Left hindlimb (tissue), 1 donor: Measurements from ENCODE around the gene PARP14.
A peak's percentile ranks its signal among the peaks of the same experiment; 100 is the strongest.
"Not testable (repeated sequence)": the region's sequence is repeated elsewhere in the genome, so short reads cannot be mapped to it uniquely, and the experiment has no call there.

Experiments used
- DNase-seq: peaks from one replicate; pipeline ENCODE4 v3.0.0-alpha.2; 2018

Gene PARP14

DNA sequence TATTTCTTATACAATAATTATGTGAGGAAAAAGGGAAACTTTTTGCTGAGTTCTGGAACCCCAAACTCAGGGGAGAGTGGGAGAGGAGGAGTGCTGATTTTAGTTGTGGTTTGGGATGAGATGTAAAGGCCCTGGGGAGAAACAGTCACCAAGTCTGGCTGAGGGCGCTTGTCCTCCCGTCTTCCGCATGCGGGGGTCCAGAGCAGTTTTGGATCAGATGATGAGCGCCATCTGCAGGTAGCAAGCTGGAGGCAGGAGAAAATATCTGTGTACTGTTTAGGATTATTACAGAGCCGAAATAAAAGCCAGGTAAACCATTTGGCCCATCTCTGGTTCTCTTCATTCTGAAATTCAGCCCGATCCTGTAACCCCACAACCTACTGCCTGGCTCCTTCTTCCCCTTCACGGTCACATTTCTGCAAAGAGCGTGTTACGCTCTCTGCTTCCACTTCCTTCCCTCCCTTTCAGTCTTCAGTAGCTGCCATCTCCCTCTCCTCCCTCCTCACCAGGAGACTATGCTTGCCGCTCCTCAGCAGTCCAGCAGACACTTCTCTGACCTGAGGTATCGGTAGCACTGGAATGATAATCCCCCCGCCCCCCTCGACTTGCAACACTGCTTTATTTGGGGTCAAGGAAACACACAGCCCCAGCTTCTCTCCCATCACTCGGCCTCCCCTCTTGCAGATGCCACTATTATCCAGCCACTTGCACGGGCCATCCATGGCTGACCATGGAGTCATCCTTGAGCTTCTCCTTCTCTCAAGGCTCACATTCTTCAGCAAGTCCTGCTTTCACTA is 1.4 kb upstream of the PARP14 start:
- peak; percentile 76 for DNase-seq

DNA sequence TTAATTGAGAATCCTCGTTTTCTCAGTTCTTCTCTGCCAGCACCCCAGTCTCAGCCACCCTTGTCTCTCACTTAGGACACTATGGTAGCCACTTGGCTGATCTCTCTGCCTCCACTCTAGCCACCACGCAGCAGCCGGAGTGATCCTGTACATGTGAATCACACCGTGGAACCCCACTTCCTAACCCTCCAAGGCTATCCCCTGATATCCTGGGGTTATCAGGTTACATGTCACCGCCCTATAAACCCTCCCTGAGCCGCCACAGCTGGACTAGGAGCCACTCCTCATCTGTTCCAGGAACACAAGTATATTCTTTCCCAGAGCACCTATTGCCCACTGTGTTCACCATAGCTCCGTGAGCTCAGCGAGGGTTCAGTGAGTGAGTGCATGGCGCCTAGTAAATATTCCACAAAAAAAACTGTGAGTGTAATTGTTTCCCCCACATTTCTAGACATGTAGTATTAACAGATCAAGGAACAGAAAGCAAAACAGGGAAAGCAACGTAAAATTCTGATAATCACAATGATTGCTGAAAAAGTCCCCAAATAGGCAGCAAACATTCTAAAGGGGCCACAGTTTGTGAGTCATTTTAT is 661 bp upstream of the PARP14 start:
- DNase-seq = no peak

DNA sequence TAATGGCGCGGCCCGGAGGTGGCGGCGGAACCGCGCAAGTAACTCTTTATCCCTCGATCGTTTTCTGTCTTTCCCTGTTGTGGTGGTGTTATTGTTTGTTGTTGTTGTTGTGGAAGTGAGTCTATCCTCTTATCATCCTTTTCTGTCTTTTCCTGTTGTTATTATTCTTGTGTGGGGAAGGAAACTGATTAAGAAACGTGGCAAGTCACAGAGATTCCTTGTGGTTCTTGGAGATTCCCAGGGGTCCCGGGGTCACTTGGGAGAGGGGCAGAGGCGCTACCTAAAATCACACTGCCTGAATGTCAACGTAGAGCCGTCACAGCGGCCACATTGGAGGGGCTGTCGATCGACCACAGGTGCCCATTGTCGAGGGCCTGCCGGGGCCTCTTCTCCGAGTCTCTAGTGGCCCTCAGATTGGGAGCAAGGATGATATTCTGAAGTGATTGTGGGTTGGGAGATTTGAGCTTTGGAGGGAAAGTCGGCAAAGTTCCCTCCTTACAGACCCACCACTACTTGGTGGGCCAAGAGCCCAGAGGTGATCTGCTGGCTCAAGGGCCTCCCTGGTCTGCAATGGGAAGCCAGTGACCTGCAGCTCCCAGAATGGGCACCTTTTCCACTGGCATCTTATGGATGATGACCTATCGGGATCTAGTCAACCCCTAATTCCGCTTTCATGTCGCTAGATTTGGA is 790 bp downstream of the PARP14 start:
- no peak for DNase-seq

DNA sequence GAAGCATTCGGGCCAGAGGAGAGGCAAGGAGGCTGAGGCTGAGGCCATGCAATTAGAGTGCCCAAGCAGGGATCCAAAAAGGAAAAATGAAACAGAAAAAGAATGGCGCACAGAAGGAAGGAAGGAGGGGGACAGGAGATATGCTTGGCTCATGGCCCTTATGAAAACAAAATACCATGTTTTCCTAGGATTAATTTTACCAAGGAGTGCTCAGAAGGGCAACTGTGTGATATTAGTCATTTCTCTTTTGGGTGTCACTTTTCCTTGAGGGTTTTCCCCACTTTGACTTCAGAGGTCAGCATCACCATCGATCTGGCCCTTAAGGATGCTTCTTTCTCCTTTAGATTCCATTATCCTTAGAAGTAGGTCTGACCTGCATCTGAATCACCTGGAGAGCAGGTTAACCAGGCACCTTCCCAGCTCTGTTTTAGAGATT is 1.4 kb downstream of the PARP14 start:
- DNase-seq = no peak

DNA sequence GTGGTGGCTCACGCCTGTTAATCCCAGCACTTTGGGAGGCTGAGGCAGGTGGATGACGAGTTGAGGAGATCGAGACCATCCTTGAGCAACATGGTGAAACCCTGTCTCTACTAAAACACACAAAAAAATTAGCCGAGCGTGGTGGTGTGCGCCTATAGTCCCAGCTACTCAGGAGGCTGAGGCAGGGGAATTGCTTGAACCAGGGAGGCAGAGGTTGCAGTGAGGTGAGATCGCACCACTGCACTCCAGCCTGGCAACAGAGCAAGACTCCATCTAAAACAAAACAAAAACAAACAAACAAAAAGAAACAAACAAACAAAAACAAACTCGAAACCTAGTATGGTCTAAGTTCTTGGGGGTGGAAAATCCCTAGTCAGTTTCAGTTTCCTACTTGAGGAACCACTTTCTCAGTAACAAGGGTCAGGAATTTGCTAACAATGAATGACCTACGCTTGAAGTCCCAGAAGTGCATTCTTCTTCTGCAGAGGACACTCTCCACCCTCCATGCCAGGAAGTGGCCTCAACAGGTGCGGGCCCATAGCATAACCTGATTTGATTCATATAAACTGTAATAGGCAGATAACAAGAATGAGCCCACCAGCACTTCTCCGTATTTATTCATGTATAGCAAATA is 2.3 kb downstream of the PARP14 start:
- not testable (repeated sequence) for DNase-seq

DNA sequence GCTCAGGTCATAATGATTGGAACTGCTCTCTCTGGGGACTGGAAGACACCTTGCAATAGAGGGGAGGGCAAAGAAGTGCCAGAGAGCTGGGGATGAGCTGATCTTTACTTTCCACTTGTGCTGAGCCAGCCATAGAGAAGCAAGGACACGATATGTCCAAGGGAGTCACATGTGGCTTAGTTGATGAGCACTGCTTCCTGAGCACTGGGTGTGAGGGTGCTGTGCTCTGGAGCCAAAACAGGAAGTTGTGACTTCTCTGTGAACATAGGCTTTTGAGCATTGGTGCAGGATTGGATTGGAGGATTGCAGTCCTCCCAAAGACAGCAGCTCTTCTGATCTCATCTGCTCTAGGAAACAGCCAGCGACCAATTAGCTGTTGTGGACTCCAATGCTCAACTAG is 6.7 kb downstream of the PARP14 start:
- no peak for DNase-seq

DNA sequence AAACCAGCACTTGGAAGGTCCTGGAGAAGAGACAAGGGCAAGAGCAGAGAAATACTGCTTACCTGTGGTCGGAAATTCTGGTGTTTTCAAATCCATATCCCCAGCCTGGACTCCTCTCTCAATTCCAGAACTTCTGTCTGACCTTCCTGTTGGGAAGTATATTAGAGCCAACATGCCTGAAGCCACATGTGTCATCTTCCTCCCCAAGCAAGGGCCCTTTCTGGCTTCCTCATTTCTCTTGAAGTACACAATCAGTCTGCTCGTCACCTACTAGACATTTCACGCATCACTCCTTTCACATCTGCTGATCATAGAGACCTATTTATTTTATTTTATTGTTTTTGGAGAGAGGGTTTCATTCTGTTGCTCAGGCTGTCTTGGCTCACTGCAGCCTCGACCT is 8.4 kb downstream of the PARP14 start:
- DNase-seq = no peak

DNA sequence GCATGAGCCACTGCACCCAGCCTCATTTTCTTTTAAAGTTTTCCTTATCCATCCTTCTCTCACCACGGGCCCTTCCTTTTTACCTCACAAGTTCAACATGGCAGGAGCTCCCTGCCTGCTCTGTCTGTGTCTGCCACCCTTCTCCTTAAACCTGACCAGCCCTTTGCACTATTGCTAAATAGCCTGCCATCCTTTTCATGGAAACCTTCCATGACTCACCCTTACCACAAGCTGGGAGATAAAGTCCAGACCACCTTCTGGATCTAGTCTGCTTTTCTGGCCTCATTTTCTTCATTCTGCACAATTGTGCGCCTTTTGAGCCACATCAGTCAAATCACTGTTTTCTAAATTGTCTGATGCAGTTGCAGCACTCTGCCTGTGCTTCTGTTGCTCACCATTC is 8.9 kb downstream of the PARP14 start:
- DNase-seq = no peak

DNA sequence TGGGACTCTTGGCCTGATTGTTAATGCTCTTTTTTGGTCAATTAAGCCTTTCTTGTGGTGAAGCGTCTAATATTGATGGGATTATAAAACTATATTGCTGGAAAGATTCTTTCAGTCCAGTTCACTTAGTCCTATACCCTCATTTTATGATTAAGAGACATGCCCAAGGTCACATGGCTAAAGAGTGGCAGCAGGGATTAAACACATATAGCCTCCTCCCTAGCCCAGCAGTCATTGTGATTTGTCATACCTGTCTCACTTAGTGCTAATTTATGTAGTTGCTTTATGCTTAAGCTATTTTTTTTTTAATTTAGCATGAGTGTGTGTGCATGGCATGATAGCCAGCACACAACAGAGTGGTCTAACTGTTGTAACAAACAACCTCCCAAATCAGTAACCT is 9.5 kb downstream of the PARP14 start:
- DNase-seq = no peak

DNA sequence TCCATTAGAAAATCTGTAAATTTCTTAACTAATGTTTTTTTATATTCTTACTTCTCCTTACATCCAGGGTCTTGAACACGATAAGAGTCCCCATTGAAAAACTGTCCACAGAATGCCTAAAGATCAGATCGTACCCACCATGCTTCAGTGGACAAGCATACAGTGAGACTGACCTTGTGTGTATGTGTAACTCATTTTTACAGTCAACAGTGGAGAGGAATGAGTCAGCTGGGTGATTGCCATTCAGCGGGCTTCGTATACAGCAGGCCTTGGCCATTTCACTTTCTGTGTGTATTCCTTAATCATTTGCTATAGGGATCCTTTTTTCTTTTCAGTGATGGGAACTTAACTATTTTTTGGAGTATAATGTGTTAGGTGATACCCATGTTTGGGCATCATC is 10.6 kb downstream of the PARP14 start:
- no peak for DNase-seq

DNA sequence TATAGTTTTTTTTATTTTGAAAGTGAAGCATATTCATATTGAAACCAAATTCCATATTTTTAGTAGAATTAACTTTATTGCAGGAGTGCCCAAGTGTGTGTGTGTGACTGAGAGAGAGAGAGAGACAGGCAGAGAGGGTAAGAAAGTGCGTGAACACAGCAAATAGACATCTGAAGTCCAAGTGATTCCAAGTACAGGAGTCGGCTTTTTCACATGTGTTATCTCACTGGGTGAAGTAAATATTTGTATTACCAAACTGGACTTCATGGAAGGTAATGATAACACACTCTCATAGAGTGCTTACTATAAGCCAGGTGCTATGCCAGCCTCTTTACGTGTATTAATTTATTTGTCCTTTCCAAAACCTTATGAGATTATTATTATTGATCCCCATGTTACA is 12.0 kb downstream of the PARP14 start:
- DNase-seq = no peak

DNA sequence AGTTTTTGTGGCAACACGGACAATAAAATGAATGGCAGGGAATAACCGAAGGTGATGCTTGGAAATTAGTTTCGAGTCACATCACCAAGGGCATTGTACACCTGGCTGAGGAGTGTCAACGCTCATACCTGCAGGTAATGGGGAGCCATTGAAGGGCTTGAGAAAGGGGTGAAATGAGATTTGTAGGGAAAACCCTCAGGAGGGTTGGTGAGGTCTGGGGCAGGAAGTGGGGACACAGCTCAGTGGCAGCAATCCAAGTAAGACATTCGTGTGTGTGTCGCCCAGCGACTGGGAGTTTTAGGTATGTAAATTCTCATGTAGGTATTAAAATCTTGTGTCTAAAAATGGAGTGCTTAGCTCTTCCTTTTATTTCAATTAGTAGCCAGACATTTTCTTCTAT is 14.3 kb downstream of the PARP14 start:
- no peak for DNase-seq

DNA sequence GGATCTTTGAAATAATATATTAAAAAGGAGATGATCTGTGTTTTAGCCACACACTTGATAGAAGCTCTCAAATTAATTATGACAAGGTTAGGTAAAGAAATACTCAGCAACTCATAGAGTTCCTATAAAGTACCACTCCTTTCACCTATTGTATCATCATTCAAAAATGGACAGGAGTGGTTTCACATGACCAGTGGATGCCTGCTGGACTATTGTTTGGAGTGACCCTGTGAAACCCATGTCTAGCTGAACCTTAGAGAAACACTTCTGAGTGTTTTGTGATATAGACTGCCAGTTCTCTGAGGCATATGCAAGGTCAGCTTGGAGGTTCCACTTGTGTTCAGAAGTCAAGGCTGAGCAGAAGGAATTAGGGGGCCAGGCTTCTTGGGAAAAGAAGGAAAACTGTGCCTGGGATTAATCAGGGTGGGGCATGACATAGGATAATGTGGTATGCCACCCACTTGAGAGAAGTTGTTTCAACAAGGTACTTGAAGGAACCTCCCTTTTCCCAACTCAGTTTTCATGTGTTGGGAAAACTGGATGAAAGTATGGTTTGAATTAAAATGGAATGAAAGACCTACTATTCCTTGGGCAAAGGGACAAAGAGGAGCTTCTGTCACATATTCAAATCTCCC is 15.4 kb downstream of the PARP14 start:
- DNase-seq = no peak

DNA sequence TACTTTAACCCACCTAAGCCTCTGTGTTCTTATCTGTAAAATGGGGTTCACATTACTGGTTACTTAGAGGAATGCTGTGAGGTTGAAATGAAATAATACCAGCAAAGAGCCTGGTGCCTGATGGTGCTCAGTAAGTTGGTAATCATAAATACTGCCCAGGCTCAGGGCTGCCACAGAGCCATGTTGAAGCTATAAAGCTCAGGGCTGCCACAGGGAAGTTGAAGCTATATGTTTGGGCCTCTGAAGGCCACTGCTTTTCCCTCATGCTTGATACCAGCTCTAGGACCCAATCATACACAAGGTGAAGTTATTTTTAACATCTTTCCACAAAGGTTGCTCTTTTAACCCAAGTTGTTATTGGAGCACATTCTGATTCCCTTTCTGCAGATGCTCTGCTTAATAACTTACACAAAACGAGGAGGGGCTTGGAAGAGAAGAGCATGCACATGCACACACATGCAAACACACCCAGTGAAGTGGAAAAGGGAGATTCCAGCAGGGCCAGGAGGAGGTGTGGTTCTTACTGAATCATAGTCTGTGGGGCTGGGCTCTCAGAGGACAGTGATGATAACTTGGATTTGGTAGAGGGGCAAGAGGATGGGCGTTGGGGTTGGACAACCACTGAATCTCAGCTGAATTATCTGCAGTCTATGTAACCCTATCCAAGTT is 17.4 kb downstream of the PARP14 start:
- no peak for DNase-seq

DNA sequence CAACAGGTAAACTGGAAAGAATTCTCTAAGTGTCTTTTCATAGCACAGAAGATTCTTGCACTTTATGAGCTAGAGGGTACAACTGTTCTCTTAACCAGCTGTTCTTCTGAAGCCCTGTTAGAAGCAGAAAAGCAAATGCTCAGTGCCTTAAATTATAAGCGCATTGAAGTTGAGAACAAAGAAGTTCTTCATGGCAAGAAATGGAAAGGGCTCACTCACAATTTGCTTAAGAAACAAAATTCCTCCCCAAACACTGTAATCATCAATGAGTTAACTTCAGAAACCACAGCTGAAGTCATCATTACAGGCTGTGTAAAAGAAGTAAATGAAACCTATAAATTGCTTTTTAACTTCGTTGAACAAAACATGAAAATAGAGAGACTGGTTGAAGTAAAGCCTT is 19.6 kb downstream of the PARP14 start:
- no peak for DNase-seq

DNA sequence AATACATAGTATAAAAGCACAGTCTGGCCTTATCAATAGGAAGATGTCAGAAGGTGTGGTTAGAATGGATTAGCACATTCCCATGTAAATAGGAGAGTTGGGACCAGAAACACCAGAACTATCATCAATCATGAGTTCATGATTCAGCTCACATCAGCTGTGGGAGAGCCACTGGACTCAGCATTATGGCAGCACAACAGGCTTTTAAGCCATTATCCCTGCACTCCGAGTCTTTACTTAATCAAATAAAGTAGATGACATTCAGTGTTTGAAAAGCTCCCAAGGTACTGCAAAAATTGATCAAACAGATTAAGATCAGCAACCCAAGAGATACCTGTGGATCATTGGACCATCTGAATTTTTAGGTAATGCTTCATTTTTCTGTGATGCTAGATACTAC is 24.7 kb downstream of the PARP14 start:
- no peak for DNase-seq

DNA sequence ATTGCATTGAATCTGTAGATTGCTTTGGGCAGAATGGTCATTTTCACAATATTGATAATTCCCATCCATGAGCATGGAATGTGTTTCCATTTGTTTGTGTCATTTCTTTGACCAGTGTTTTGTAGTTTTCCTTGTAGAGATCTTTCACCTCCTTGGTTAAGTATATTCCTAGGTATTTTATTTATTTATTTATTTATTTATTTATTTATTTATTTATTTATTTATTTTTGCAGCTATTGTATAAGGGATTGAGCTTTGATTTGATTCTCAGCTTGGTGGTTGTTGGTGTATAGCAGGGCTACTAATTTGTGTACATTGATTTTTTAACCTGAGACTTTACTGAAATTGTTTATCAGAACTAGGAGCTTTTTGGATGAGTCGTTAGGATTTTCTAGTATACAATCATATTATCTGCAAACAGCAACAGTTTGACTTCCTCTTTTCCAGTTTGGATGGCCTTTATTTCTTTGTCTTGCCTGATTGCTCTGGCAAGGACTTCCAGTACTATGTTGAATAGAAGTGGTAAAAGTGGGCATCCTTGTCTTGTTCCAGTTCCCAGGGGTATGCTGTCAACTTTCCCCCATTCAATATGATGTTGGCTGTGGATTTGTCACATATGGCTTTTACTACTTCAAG is 30.1 kb downstream of the PARP14 start:
- DNase-seq = not testable (repeated sequence)

DNA sequence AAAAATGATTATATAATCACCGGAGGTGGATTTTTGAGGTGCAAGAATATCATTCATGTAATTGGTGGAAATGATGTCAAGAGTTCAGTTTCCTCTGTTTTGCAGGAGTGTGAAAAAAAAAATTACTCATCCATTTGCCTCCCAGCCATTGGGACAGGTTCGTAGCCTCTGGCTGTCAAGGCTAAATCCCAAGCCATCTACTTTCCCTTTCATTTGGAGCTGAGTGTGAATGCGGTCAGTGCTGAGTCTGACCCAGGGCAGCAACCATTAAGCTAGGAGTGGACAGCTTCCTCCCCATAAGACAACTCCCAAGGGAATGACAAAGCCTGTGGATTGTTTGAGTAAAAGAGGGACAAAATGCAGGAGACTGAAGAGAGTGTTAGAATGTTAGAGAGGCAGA is 33.6 kb downstream of the PARP14 start:
- no peak for DNase-seq

DNA sequence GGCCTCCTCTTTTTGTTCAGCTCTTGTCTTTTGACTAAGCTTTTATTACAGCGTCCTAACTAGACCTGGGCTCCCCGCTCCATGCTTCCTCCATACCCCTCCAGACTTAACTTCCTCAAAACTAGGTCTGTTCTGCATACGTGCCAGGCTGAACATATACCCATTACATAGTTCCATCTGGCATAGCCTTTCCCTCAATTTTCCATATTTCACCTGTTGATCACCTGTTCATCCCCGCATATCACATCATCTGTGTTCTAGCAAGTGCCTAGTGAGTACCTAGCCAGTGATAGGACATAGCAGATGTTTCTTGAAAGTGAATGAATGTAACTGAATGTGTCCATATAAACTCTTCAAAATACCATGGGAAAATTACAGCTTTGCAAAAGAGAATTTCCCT is 36.0 kb downstream of the PARP14 start:
- DNase-seq = no peak

DNA sequence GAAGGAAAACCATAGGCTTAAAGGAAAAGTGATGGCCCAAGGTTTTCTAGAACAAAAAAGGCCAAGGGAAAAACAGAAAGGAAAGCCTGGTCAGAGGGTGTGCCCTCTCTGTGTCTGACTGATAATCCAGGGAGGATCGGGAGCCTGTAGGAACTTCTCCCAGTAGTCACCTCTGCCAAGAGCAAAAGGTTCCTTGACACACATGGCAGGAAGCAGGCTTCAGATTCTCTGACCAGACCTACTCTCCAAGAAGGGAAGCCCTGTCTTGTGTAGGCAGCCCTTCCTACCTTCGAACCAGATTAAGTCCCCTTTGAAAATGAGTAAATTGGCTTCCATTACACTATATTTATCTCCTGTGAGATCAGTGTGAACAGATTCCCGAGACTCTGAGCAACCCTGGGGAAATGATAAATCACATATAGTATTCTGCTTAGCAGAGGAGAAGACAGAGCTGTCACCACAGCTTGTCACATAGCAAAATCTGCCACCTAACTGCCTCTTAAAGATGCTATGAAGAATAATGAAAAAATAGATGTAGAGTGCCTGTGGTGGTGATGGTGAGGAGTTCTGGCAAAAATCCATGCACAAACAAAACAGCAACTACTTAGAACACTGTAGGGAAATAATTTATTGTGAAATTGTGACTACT is 38.8 kb downstream of the PARP14 start:
- no peak for DNase-seq

DNA sequence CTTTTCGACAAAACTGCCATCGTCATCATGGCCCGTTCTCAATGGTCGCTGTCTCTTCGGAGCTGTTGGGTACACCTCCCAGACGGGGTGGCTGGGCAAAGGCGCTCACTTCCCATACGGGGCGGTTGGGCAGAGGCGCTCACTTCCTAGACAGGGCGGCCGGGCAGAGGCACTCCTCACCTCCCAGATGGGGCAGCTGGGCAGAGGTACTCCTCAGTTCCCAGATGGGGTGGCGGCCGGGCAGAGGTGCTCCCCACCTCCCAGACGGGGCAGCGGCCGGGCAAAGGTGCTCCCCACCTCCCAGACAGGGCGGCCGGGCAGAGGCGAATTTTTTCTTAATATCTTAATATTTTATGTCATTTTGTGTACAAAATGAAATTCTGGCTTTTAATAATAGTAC is 44.5 kb downstream of the PARP14 start:
- DNase-seq = no peak

DNA sequence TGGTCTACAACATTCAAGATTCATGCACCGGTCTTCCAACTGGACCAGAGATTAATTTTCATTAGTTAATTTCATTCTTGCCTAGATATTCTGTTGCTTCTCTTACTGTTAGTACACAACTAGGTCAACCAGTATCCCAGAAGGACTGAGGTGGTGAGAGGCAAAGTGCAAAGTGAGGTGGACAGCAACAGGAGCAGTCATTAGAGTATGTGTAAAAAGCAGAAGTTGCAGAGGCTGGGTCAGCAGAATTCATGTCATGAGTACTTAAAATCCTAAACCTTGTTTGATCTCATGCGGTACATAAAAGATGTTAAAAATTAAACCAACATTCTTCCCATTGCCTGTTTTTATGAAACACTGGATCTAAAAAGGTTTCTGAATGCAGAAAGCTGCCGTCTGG is 46.7 kb downstream of the PARP14 start:
- DNase-seq = no peak
